Muscle layer of colon (tissue), 2 donors: ENCODE results near the gene TAF13.

ENCODE experiments used
- H3K27ac ChIP-seq: one replicate; pipeline ENCODE4 v1.7.0; 2013; ENCODE audit warnings: low read depth, mild to moderate bottlenecking, low read length, moderate library complexity
- H3K27me3 ChIP-seq, 2 donors: one replicate each; pipeline ENCODE4 v1.7.0; 2013; ENCODE audit warnings: low read length in 2 of 2, mild to moderate bottlenecking in 2 of 2; ENCODE audit not compliant: insufficient read depth in 2 of 2, control insufficient read depth in 1 of 2
- H3K36me3 ChIP-seq: one replicate; pipeline ENCODE4 v1.7.0; 2013; ENCODE audit warnings: mild to moderate bottlenecking, low read length; ENCODE audit not compliant: insufficient read depth
- H3K4me1 ChIP-seq: one replicate; pipeline ENCODE4 v1.7.0; 2013; ENCODE audit warnings: mild to moderate bottlenecking, low read length; ENCODE audit not compliant: insufficient read depth
- H3K4me3 ChIP-seq, 2 donors: one replicate each; pipeline ENCODE4 v1.7.0; 2013; ENCODE audit warnings: low read length in 2 of 2, low read depth in 1 of 2, mild to moderate bottlenecking in 1 of 2, moderate library complexity in 1 of 2
- H3K9ac ChIP-seq: one replicate; pipeline ENCODE4 v1.7.0; 2013; ENCODE audit warnings: low read length
- H3K9me3 ChIP-seq: one replicate; pipeline ENCODE4 v1.7.0; 2013; ENCODE audit warnings: mild to moderate bottlenecking, low read length
- donor health status: abdominal sarcoma.
- donor health status: Adenocarcinoma of cecum.

TAF13 gene

GRCh38 chr1:109075531-109076490 lies at the start of gene TAF13:
Gene TAF13 (minus strand): TSS chr1:109076003. CDS start chr1:109075947, 56 bp downstream.
- Histone ChIP-seq H3K4me1 (peaks cover 7% of the 10 kb centered on the region), H3K4me3 (peak within 1 kb of the TSS; percentile 48 to 89), H3K9ac (peak within 1 kb of the TSS; percentile 91), H3K36me3 (no peaks in the 10 kb centered on the region), H3K27me3 (no peaks in the 10 kb centered on the region), H3K9me3 (no peaks in the 10 kb centered on the region), H3K27ac (peak within 1 kb of the TSS; percentile 90)

GRCh38 chr1:109120356-109120755 lies 44.6 kb upstream of the TAF13 start:
- Histone ChIP-seq H3K36me3 (no peaks in the 10 kb centered on the region), H3K27ac (no peak overlapping the region), H3K9ac (no peak overlapping the region), H3K4me1 (no peaks in the 10 kb centered on the region), H3K27me3 (peaks cover 0 to 11% of the 10 kb centered on the region in 2 donors), H3K9me3 (no peaks in the 10 kb centered on the region), H3K4me3 (no peak overlapping the region)

- Histone ChIP-seq H3K4me1 (peaks cover 8% of the 10 kb centered on the region), H3K27ac (no peak overlapping the region), H3K27me3 (peaks cover 18 to 26% of the 10 kb centered on the region in 2 donors), H3K9me3 (no peaks in the 10 kb centered on the region), H3K36me3 (no peaks in the 10 kb centered on the region), H3K9ac (no peak overlapping the region), H3K4me3 (no peak overlapping the region)
These were observed 42.3 kb upstream of the TAF13 start for GRCh38 chr1:109118089-109118488.

DNA sequence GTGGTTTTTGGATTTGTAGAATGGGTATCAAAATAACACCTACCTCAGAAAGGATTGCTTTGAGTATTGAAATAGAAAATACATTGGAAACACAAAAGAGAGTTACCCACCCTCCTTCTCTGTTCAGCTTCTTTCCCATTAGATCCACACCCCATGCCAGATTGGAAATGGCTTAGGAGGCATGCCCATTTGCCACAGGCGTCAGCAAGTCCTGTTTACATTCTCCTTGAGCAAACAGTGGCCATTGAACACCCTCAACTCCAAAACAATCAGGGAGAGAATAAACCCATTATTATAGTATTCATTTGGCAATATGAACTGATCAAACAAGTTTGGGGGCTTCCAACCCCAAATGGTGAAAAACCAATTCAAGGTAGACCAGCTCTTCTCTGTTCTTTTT lies 40.5 kb upstream of the TAF13 start:
- Histone ChIP-seq H3K9me3 (no peaks in the 10 kb centered on the region), H3K27me3 (peaks cover 18 to 26% of the 10 kb centered on the region in 2 donors), H3K36me3 (no peaks in the 10 kb centered on the region), H3K4me3 (no peak overlapping the region), H3K4me1 (peaks cover 21% of the 10 kb centered on the region), H3K9ac (no peak overlapping the region), H3K27ac (no peak overlapping the region)

DNA sequence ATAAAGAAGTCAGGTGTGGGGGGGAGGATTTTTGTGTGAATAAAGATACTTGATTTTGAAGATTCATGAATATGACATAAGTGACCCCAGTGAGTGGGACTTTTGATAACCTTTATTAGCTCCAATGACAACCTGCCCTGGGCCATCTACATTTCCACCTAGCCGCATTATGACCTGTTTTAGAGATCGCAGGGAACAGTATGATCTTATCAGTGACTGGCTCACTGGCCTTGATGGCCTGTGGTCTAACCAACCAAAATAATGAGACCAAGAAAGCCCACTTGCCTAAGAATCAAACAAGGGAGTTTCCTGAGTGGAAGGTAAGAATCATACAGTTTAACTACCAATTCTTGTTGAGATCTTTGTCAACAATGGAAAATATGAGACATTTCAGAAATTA lies 39.9 kb upstream of the TAF13 start:
- H3K4me1 ChIP-seq = peaks cover 21% of the 10 kb centered on the region
- no peak overlapping the region for H3K9ac ChIP-seq
- no peak overlapping the region for H3K27ac ChIP-seq
- no peaks in the 10 kb centered on the region for H3K9me3 ChIP-seq
- peaks cover 18 to 26% of the 10 kb centered on the region in 2 donors for H3K27me3 ChIP-seq
- H3K36me3 ChIP-seq = no peaks in the 10 kb centered on the region
- no peak overlapping the region for H3K4me3 ChIP-seq

- H3K27me3 ChIP-seq = peaks cover 18 to 26% of the 10 kb centered on the region in 2 donors
- no peak overlapping the region for H3K9ac ChIP-seq
- no peaks in the 10 kb centered on the region for H3K36me3 ChIP-seq
- no peak overlapping the region for H3K27ac ChIP-seq
- no peaks in the 10 kb centered on the region for H3K9me3 ChIP-seq
- H3K4me3 ChIP-seq = peak overlapping the region in 1 of 2 donors; percentile 57
- peaks cover 21% of the 10 kb centered on the region for H3K4me1 ChIP-seq
These were observed 38.5 kb upstream of the TAF13 start for GRCh38 chr1:109114342-109114674.

- Histone ChIP-seq H3K4me3 (peak within 1 kb of the TSS; percentile 28 to 57), H3K4me1 (peaks cover 21% of the 10 kb centered on the region), H3K9ac (no peak within 1 kb of the TSS), H3K27me3 (peaks cover 18 to 26% of the 10 kb centered on the region in 2 donors), H3K27ac (no peak within 1 kb of the TSS), H3K9me3 (no peaks in the 10 kb centered on the region), H3K36me3 (no peaks in the 10 kb centered on the region)
These were observed 38.0 kb upstream of the TAF13 start, which contains the start of gene ELAPOR1 for GRCh38 chr1:109113590-109114341. Gene ELAPOR1 (plus strand): TSS chr1:109114115. CDS start chr1:109114184, 69 bp downstream.

GRCh38 chr1:109112652-109113285 lies 37.0 kb upstream of the TAF13 start:
- Histone ChIP-seq H3K36me3 (no peaks in the 10 kb centered on the region), H3K9ac (no peak overlapping the region), H3K9me3 (no peaks in the 10 kb centered on the region), H3K4me1 (peaks cover 21% of the 10 kb centered on the region), H3K4me3 (peak overlapping the region; percentile 9 to 57), H3K27me3 (peaks cover 18 to 26% of the 10 kb centered on the region in 2 donors), H3K27ac (no peak overlapping the region)

DNA sequence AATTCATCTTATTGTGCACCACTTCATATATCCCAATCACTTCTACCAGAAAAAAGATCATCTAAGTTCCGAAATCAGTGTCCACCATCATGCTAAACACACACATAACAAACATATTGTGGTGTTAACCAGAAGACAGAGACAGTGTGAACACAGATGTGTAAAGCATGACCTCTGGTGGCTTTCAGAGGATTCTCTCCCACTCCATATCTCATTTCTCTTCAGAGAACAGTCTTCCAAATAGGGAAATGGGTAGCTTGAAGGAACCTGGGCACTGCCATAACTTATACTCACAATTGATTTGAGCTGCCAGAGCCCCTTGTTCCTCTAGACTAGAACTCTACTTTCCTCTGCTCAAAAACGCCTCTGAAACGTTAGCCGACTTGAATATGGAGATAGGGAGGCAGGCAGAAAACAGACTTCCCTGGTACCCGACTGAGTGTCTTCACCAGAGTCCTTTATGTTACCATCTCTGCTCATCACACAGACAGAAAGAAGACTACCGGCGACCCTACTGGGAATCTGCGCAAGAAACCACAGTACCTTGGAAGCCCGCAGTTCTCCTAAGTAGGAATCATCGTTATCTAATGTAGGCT lies 36.4 kb upstream of the TAF13 start:
- H3K9me3 ChIP-seq = no peaks in the 10 kb centered on the region
- peaks cover 21% of the 10 kb centered on the region for H3K4me1 ChIP-seq
- H3K9ac ChIP-seq = no peak overlapping the region
- peaks cover 18 to 22% of the 10 kb centered on the region in 2 donors for H3K27me3 ChIP-seq
- H3K4me3 ChIP-seq = peak overlapping the region; percentile 9 to 57
- no peak overlapping the region for H3K27ac ChIP-seq
- H3K36me3 ChIP-seq = no peaks in the 10 kb centered on the region

DNA sequence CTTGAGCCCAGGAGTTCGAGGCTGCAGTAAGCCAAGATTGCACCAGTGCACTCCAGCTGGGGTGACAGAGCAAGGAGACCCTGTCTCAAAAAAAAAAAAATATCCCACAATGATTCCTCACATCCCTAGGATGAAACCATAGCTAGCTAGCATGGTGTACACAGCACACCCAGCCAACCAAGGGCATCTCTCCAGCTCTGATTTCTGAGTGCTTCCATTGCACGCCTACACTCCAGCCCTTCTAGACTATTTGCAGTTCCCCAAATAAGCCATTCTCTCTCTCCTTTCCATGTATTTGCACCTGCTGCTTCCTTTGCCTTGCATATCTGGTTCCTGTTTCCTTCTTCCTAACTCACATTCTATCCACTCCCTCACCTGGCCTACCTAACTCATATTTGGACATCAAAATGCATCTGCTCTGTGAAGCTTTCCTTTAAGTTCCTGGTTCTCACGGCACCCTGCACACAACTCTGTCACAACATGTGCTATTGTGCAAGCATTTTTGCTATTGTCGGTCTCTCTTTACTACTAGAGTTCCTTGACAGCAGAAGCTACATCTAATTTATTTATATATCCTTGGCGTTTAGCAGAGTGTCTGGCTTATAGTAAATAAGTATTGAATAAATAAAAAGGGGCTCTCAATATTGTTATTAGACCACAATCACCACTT lies 35.7 kb upstream of the TAF13 start:
- Histone ChIP-seq H3K4me1 (peaks cover 21% of the 10 kb centered on the region), H3K36me3 (no peaks in the 10 kb centered on the region), H3K9ac (no peak overlapping the region), H3K27me3 (peaks cover 18 to 20% of the 10 kb centered on the region in 2 donors), H3K9me3 (no peaks in the 10 kb centered on the region), H3K4me3 (no peak overlapping the region), H3K27ac (no peak overlapping the region)
